HepG2 (cell line): ENCODE data around the gene TMEM131. TPM values are rescaled to one million over a fixed set of nuclear protein-coding genes. Genes with fewer than 3 reads are reported as not detected.

Experiments
- ATAC-seq: fragments of 200-7000 bp; cut with Tn5 transposase; 3 replicates; pipeline ENCODE4 v1.9.1; 2020; ENCODE audit warnings: mild to moderate bottlenecking, moderate library complexity
- BruUV-seq: library from RNA; stranded (reverse); fragments of 400-500 nt; replicated peaks from 2 replicates; lab custom pipeline; 2021; lab: Mats Ljungman, UMichigan
- CTCF ChIA-PET: fragments of 300-600 bp; formaldehyde crosslinking; extraction: SDS; loops from one replicate; lab custom pipeline; 2021; ENCODE audit warnings: low total read pairs, inconsistent platforms, low intra/inter-chr PET ratio; lab: Yijun Ruan, JAX
- POLR2A ChIA-PET: fragments of 350-600 bp; sonication (Branson Sonifier 250); formaldehyde crosslinking; loops from one replicate; lab custom pipeline; 2020; ENCODE audit warnings: antibody characterized with exemption, inconsistent platforms; lab: Yijun Ruan, JAX
- DNase-seq: peaks from one replicate; pipeline ENCODE4 v3.0.0-alpha.2; 2015; ENCODE audit warnings: low spot score
- FAIRE-seq: peaks from 3 replicates; lab custom pipeline; 2011; peaks lifted over from hg19 to GRCh38; lab: Jason Lieb, UNC
- H2AFZ ChIP-seq: one replicate; pipeline ENCODE4 v1.6.1; 2011; ENCODE audit warnings: low read length, inconsistent platforms
- H3K27ac ChIP-seq: fragments of 300-600 bp; 3 replicates; pipeline ENCODE4 v1.8.0; 2011; ENCODE audit warnings: mixed run types, mild to moderate bottlenecking, mixed read lengths, low read length, inconsistent platforms; ENCODE audit not compliant: insufficient read depth; ENCODE audit errors: extremely low read length
- H3K27me3 ChIP-seq, 2 experiments: fragments of 200-600 bp in 1 of 2; 2 replicates in 1 of 2; 3 replicates in 1 of 2; pipeline versions ENCODE4 v1.6.0 to v1.8.0; 2011; ENCODE audit warnings: low read length in 2 of 2, mild to moderate bottlenecking in 2 of 2, moderate library complexity in 2 of 2, inconsistent platforms in 1 of 2; ENCODE audit not compliant: insufficient read depth in 2 of 2, control insufficient read depth in 1 of 2
- H3K36me3 ChIP-seq, 2 experiments: fragments of 200-600 bp in 1 of 2; replicated peaks in 1 of 2; 2 replicates in 1 of 2; 3 replicates in 1 of 2; pipeline versions ENCODE4 v1.5.1 to v1.8.0; 2011; ENCODE audit warnings: low read length in 2 of 2, inconsistent platforms in 1 of 2; ENCODE audit not compliant: insufficient read depth in 2 of 2, control insufficient read depth in 1 of 2
- H3K4me1 ChIP-seq: 2 replicates; pipeline ENCODE4 v1.5.1; 2012; ENCODE audit warnings: low read length, inconsistent platforms; ENCODE audit not compliant: insufficient read depth
- H3K4me2 ChIP-seq: 2 replicates; pipeline ENCODE4 v1.6.0; 2011; ENCODE audit warnings: low read depth, low read length, inconsistent platforms
- H3K4me3 ChIP-seq, 3 experiments: fragments of 200-600 bp in 1 of 3; sonication (generic), shearing (Covaris generic) in 1 of 3; replicated peaks in 1 of 3; 2 replicates each; pipeline ENCODE4 v1.5.1; 2011 to 2016; ENCODE audit warnings: low read length in 3 of 3, inconsistent platforms in 2 of 3, low read depth in 2 of 3, mild to moderate bottlenecking in 2 of 3, control low read depth in 1 of 3, mixed read lengths in 1 of 3; ENCODE audit not compliant: insufficient read depth in 1 of 3
- H3K79me2 ChIP-seq: one replicate; pipeline ENCODE4 v1.6.1; 2011; ENCODE audit warnings: low read length, inconsistent platforms; ENCODE audit not compliant: insufficient read depth
- H3K9ac ChIP-seq: 2 replicates; pipeline ENCODE4 v1.6.0; 2011; ENCODE audit warnings: mild to moderate bottlenecking, low read depth, low read length, inconsistent platforms; ENCODE audit not compliant: insufficient read depth
- H3K9me3 ChIP-seq: 2 replicates; pipeline ENCODE4 v1.5.1; 2012; ENCODE audit warnings: mild to moderate bottlenecking, low read length
- H4K20me1 ChIP-seq: 2 replicates; pipeline ENCODE4 v1.6.0; 2011; ENCODE audit warnings: inconsistent platforms, mild to moderate bottlenecking, low read length, moderate library complexity; ENCODE audit not compliant: insufficient read depth
- KLF15 ChIP-seq: sonication (generic); formaldehyde crosslinking; IDR thresholded peaks from 2 replicates; pipeline ENCODE4 v1.8.1; 2023; ENCODE audit warnings: borderline replicate concordance, mild to moderate bottlenecking, inconsistent platforms, missing genetic modification reagents, mixed read lengths
- POLR2AphosphoS2 ChIP-seq: IDR thresholded peaks from 2 replicates; pipeline ENCODE4 v1.6.1; 2011; ENCODE audit warnings: low read depth, low read length, improper control_type of control experiment
- STAT6 ChIP-seq: sonication (generic); formaldehyde crosslinking; IDR thresholded peaks from 2 replicates; pipeline ENCODE4 v1.4.0; 2020; ENCODE audit warnings: missing genetic modification reagents, mild to moderate bottlenecking, borderline replicate concordance
- ZNF136 ChIP-seq: sonication (generic); formaldehyde crosslinking; IDR thresholded peaks from 2 replicates; pipeline ENCODE4 v1.8.1; 2022; ENCODE audit warnings: low read depth, mild to moderate bottlenecking, moderate library complexity, missing genetic modification reagents
- in situ Hi-C: cut with HindIII; loops from 2 replicates; pipeline ENCODE4 v1.10.0; 2017; ENCODE audit warnings: low pct_unique_long_range_greater_than_20kb; ENCODE audit not compliant: extremely low pct_ligation_motif_present
- intact Hi-C: fragments of 100-400 bp; cut with micrococcal nuclease; formaldehyde crosslinking; loops from one replicate; pipeline ENCODE4 v1.10.0; 2022; ENCODE audit not compliant: unreplicated experiment
- polyA plus RNA-seq, 8 experiments: library from polyadenylated mRNA; depleted of rRNA in 3 of 8; stranded (reverse) in 7 of 8; unstranded in 1 of 8; fragments of >200 nt; fragmentation: Illumina TruSeq in 4 of 8; extraction: Trizol in 4 of 8; gene quantifications; 2 replicates each; pipeline versions ENCODE4 v1.2.1 to v1.2.3, GENCODE V29; 2011 to 2016; ENCODE audit warnings: low read depth in 4 of 8, missing spikeins in 1 of 8, mixed read lengths in 1 of 8; ENCODE audit not compliant: insufficient read depth in 1 of 8
- total RNA-seq, 5 experiments: library from RNA; depleted of rRNA; stranded (reverse); fragments of >200 nt; fragmentation: Illumina TruSeq; extraction: Trizol; gene quantifications; 2 replicates each; pipeline ENCODE4 v1.2.3, GENCODE V29; 2016; ENCODE audit warnings: low read depth in 1 of 5
- TF ChIP-seq, protein P1 (sequence below): sonication (generic); formaldehyde crosslinking; IDR thresholded peaks from 2 replicates; pipeline ENCODE4 v1.4.0; 2020; ENCODE audit warnings: missing genetic modification reagents
- TF ChIP-seq, protein P2 (sequence below): sonication (generic); formaldehyde crosslinking; IDR thresholded peaks from 2 replicates; pipeline ENCODE4 v1.5.1; 2020; ENCODE audit warnings: mild to moderate bottlenecking, missing genetic modification reagents, borderline replicate concordance

TMEM131 gene
- total and polyA plus RNA-seq, 2 of the 13 experiments (the other 11 are each of a cell fraction or from before 2014, with no cell fraction given) = 17.9 to 19.5 TPM

- DNase-seq (no peak), ATAC-seq (no peak), FAIRE-seq (no peak)
- CTCF ChIA-PET = no interaction called here
- Histone ChIP-seq H3K4me2 (no peak overlapping the region), H2AFZ (no peak overlapping the region), H3K9me3 (no peaks in the 10 kb centered on the region), H3K4me1 (peaks cover 25% of the 10 kb centered on the region), H3K36me3 (no peaks in the 10 kb centered on the region), H3K27ac (no peak overlapping the region), H3K79me2 (peaks cover 88% of the 10 kb centered on the region), H3K9ac (no peak overlapping the region), H4K20me1 (peaks cover 20% of the 10 kb centered on the region), H3K4me3 (no peak overlapping the region), H3K27me3 (no peaks in the 10 kb centered on the region)
- intact Hi-C loops = no loop called here
- in situ Hi-C loops = no loop called here
- POLR2A ChIA-PET = no interaction called here
- no TSS peak for BruUV-seq
- TF ChIP-seq ZNF136 (CRISPR knock-in tag) = no peak
- TF ChIP-seq STAT6 (CRISPR knock-in tag) = no peak
- TF ChIP-seq, protein P1, sequence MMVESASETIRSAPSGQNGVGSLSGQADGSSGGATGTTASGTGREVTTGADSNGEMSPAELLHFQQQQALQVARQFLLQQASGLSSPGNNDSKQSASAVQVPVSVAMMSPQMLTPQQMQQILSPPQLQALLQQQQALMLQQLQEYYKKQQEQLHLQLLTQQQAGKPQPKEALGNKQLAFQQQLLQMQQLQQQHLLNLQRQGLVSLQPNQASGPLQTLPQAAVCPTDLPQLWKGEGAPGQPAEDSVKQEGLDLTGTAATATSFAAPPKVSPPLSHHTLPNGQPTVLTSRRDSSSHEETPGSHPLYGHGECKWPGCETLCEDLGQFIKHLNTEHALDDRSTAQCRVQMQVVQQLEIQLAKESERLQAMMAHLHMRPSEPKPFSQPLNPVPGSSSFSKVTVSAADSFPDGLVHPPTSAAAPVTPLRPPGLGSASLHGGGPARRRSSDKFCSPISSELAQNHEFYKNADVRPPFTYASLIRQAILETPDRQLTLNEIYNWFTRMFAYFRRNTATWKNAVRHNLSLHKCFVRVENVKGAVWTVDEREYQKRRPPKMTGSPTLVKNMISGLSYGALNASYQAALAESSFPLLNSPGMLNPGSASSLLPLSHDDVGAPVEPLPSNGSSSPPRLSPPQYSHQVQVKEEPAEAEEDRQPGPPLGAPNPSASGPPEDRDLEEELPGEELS (CRISPR knock-in tag) = no peak
- TF ChIP-seq POLR2AphosphoS2 = no peak
- TF ChIP-seq, protein P2, sequence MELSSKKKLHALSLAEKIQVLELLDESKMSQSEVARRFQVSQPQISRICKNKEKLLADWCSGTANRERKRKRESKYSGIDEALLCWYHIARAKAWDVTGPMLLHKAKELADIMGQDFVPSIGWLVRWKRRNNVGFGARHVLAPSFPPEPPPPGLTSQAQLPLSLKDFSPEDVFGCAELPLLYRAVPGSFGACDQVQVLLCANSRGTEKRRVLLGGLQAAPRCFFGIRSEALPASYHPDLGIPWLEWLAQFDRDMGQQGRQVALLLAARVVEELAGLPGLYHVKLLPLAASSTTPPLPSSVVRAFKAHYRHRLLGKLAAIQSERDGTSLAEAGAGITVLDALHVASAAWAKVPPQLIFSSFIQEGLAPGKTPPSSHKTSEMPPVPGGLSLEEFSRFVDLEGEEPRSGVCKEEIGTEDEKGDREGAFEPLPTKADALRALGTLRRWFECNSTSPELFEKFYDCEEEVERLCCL (CRISPR knock-in tag) = no peak
- TF ChIP-seq KLF15 (CRISPR knock-in tag) = no peak
These were observed 32.7 kb downstream of the TMEM131 start for GRCh38 chr2:97963079-97963406.
